Measurements from ENCODE around the gene ABL2. TPM values are rescaled to one million over a fixed set of nuclear protein-coding genes. Genes with fewer than 3 reads are reported as not detected.

Gene ABL2
- total RNA-seq, 1 donor from 2014 or later = 22.9 TPM

DNA sequence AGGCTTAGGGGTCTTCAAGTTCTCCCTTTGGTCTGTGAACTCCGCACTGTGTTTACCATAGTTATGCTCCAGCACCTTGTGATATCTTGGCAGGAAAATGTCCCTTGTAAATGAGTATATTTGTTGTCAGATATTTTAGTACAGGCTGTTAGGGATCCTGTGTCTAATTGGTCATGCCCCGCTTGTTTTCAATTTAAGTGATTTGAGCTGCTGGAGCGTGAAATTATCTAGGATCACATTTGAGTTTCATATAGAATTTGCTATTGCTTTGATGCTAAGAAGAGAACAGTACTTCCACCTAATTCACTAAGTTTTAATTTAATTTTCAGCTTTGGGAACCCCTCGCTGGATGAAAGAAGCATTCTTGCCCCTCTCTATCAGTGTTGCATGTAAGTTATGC is 163.0 kb downstream of the ABL2 start:
- no peaks in the 10 kb centered on the region for H3K4me1 Mint-ChIP-seq
- TF ChIP-seq, protein P1, sequence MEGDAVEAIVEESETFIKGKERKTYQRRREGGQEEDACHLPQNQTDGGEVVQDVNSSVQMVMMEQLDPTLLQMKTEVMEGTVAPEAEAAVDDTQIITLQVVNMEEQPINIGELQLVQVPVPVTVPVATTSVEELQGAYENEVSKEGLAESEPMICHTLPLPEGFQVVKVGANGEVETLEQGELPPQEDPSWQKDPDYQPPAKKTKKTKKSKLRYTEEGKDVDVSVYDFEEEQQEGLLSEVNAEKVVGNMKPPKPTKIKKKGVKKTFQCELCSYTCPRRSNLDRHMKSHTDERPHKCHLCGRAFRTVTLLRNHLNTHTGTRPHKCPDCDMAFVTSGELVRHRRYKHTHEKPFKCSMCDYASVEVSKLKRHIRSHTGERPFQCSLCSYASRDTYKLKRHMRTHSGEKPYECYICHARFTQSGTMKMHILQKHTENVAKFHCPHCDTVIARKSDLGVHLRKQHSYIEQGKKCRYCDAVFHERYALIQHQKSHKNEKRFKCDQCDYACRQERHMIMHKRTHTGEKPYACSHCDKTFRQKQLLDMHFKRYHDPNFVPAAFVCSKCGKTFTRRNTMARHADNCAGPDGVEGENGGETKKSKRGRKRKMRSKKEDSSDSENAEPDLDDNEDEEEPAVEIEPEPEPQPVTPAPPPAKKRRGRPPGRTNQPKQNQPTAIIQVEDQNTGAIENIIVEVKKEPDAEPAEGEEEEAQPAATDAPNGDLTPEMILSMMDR (conservative IDR thresholded peaks at IDR 0.05) = no peak
- no peak overlapping the region for H3K4me3 Mint-ChIP-seq
- H3K36me3 Mint-ChIP-seq (ENCODE audit: low read depth) = peaks cover 8% of the 10 kb centered on the region
- no peak overlapping the region for H3K27ac Mint-ChIP-seq (ENCODE audit: unreplicated experiment)
- no peak for DNase-seq (ENCODE audit: low read depth, low spot score)
- H3K9me3 Mint-ChIP-seq = no peaks in the 10 kb centered on the region
- no peaks in the 10 kb centered on the region for H3K27me3 Mint-ChIP-seq (ENCODE audit: low read depth)

DNA sequence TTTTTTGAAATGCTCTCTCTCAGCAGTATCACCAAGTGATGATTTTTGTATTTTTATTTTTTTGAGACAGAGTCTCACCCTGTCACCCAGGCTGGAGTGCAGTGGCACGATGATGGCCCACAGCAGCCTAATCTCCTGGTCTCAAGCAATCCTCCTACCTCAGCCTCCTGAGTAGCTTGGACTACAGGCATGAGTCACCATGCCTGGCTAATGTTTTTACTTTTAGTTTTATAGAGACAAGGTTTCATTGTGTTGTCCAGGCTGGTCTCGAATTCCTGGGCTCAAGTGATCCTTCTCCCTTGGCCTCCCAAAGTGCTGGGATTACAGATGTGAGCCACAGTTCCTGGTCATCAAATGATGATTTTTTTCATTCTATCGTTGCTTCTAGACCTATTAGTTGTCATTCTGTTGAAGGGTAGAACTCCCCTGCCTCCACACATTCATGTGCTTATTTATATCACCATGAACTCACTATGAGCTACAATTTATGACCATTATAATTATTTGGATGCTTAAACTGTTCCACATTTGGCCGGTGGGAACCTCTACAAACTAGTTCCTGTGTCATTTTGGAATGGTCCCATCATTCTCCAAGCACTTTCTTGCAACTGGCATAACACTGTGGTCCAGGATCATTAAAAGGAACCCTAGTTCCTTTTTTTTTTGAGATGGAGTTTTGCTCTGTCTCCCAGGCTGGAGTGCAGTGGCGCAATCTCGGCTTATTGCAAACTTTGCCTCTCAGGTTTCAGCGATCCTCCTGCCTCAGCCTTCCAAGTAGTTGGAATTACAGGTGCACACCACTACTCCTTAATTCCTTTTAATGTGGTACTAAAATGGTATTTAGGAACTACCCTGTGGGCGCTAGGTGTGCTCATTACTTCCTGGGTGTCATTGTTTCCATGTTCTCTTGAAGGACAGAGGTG is 167.9 kb downstream of the ABL2 start:
- H3K27ac Mint-ChIP-seq (ENCODE audit: unreplicated experiment) = no peak overlapping the region
- H3K4me3 Mint-ChIP-seq = no peak overlapping the region

DNA sequence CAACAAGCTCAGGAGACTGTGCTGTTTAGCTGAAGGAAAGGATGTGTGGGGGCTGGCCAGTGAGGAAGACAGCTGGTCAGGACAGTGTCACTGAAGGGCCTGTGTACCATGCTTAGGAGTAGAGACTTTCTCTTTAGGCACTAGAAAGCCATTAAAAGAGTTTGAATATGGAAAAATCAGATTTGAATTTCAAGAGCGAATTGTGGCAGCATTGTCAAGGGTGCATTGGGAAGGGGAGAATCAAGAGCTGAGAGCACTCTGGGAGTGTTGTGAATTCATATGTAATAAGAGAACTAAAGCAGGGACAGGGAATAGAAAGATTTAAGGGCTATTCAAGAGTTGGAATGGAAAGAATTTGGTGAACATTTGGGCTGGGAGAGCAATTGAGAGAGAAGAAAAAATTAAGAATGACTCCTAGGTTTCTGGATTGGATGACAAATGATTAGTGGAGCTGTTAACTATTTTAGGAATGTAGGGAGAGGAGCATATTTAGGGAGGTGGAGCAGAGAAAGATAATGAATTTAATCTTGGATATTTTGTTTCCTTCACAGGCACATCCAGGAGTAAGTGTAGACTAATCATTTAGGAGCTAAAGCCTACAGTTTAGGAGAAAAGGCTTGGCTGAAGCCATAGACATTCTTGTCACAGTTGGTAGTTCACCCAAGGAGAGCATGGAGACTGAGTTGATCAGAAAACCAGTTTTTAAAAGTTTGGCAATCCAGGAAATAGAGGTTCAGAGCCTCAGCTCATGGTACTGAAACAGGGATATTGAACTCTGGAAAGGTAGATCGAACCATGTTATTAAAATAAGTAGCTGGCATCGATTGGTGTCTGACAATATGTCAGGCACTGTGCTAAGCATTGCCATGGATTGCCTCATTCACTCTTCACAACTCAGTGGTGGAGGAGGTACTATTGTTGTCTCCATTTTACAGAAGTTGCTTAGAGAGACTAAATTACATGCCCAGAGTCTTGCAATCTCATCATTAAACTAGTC is 170.7 kb downstream of the ABL2 start:
- Mint-ChIP-seq H3K27ac (ENCODE audit: unreplicated experiment) (no peak overlapping the region), H3K9me3 (peaks cover 12% of the 10 kb centered on the region), H3K4me1 (no peaks in the 10 kb centered on the region), H3K4me3 (no peak overlapping the region), H3K36me3 (ENCODE audit: low read depth) (peaks cover 38% of the 10 kb centered on the region), H3K27me3 (ENCODE audit: low read depth) (no peaks in the 10 kb centered on the region)
- TF ChIP-seq, protein P1 (conservative IDR thresholded peaks at IDR 0.05) = no peak
- DNase-seq (ENCODE audit: low read depth, low spot score) = no peak

More for the DNA sequence above, 167.9 kb downstream of the ABL2 start:
- Mint-ChIP-seq H3K9me3 (peaks cover 3% of the 10 kb centered on the region), H3K36me3 (ENCODE audit: low read depth) (peaks cover 23% of the 10 kb centered on the region), H3K27me3 (ENCODE audit: low read depth) (no peaks in the 10 kb centered on the region), H3K4me1 (no peaks in the 10 kb centered on the region)
- DNase-seq (ENCODE audit: low read depth, low spot score) = no peak
- TF ChIP-seq, protein P1 (conservative IDR thresholded peaks at IDR 0.05) = no peak

DNA sequence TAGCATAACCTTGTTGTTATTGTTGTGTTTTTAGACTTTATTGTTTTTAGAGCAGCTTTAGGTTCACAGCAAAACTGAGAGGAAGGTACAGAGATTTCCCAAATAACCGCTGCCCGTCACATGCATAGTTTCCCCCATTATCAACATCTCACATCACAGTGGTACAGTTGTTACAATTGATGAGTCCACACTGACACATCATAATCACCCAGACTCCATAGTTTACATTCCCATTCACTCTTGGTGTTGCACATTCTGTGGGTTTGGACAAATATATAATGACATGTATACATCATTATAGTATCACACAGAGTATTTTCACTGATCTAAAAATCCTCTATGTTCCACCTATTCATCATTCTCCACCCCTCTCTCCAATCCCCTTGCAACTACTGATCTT is 173.5 kb downstream of the ABL2 start:
- DNase-seq (ENCODE audit: low read depth, low spot score) = no peak
- no peaks in the 10 kb centered on the region for H3K27me3 Mint-ChIP-seq (ENCODE audit: low read depth)
- H3K9me3 Mint-ChIP-seq = peaks cover 12% of the 10 kb centered on the region
- no peak overlapping the region for H3K4me3 Mint-ChIP-seq
- TF ChIP-seq, protein P1 (conservative IDR thresholded peaks at IDR 0.05) = no peak
- no peaks in the 10 kb centered on the region for H3K4me1 Mint-ChIP-seq
- H3K36me3 Mint-ChIP-seq (ENCODE audit: low read depth) = peaks cover 34% of the 10 kb centered on the region
- no peak overlapping the region for H3K27ac Mint-ChIP-seq (ENCODE audit: unreplicated experiment)

DNA sequence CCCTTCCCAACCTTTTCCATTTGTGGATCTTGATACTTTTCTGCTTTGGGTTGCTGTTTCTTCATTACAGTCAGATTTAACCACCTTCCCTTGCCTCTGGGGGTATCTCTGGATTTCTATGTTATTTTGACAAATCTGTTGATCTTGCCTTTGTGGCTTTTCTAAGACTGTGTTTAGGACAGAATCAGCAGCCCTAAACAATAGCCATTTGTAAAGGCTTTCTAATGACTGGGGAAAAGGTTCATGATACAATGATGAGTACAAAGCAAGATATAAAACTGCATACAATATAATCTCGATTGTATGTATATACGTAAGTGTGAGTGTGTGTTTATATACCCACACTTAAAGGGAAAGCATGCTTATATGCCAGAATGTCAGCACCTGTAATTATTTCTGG is 176.0 kb downstream of the ABL2 start:
- Mint-ChIP-seq H3K9me3 (peaks cover 12% of the 10 kb centered on the region), H3K4me3 (no peak overlapping the region), H3K4me1 (no peaks in the 10 kb centered on the region), H3K36me3 (ENCODE audit: low read depth) (peaks cover 28% of the 10 kb centered on the region), H3K27me3 (ENCODE audit: low read depth) (no peaks in the 10 kb centered on the region), H3K27ac (ENCODE audit: unreplicated experiment) (peak overlapping the region; percentile 5)
- TF ChIP-seq, protein P1 (conservative IDR thresholded peaks at IDR 0.05) = no peak
- no peak for DNase-seq (ENCODE audit: low read depth, low spot score)
